ENCODE data around the gene TMEM214.

Gene TMEM214

DNA sequence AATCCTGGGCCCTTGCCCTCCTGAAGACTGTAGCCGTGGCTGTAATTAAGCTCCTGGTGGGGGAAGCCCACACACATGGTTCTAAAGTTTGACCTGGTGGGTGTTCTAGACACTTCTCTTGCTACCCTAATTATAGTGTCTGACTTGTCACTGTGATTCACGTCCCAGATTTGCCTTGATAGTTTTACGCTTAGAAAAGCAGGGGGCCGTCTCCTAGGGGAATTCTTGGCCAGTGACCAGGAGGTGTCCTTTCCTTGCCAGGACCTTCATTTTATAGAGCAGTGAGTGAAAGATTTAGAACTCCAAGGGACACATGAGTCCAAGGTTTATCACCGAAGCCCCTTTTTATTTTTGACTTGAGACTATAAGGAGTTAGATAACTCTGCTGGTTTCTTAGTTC is 9.0 kb downstream of the TMEM214 start:
- no peak for DNase-seq

DNA sequence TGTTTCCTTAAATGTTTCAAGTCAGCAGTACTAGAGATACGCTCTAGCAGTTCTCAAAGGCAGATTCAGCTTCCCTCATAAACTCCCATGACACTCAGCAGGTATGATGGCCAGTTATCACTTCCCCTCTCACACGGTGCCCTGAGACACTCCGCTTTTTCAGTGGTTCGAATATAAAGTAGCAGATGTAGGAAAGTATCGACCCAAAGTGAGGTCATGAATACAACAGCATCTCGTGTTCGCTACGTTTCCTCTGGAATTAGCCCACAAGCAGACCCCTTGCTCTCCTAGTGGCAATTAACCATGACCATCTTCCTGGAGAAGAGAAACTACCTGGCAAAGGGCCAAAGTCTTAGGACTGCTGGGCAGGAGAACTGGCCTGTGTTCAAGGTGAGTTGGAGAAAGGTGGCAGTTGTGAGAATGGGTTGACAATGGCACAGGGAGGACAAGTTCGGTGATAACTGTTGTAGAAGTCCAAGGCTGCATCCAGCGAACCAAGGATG is 9.4 kb downstream of the TMEM214 start:
- DNase-seq, result peak; percentile 46

DNA sequence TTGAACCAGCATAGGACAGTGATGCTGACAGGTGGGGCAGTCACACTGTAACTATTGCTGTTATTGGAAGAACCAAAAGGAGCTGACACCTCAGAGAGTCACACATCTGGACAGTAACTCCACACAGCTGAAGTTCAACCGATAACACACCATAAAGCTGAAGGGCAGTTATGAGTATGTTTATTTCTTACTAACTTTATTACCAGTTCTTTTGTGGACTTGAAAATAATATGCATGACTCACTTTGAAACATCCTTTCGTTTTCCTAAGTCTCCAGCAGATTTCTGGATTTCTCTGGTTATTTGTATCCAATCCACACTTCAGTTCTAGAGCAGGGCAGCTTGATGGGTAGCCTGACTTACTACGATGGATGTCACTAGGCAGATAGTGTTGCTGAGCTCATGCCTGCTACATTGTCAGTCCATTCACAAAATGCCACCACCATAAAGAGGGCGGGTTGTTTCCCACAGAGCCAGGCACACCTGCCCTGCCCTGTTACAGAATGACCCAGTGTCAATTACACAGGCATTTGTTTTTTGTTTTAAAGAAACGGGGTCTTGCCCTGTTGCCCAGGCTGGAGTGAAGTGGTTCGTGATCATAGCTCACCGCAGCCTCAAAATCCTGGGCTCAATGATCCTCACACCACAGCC is 10.3 kb downstream of the TMEM214 start:
- no peak for DNase-seq

DNA sequence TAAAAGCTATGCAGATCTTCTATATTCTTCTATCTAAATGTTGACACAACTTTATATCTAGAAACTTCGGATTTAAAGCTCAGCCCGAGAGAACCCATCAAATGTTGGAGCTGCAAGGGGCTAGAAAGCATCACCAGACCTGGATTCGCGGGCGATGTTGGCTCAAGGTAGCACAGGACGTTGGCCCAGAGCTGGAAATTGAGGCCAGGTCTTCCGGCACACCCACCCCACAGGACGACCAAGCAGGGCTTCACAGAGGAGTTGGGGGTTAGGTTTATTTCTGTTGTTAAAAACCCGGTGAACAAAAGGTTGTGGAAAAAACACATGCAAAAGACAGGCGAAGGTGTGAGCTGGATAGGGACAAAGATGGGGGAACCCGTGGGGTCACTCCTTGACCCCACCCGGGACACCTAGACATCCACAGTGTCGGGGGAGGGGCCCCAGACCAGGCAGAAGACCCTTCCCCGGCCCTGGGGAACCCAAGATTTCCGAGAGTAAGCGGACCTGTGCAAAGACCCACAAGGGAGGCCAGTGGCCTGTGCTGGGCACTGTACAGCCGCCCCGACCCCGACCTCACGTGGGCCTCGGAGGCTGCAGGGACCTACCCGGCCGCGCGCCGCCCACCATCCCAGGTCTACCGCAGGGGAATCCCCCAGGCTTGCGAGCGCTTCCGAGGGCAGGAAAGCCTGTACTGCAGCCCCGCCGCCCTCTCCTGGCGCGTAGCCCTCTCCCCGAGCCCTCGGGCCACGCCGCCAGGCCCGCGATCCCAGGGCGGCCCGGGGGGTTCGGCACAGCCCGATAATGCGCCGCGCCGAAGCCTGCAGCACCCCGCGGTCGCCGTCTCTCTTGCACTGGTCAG is 16.9 kb downstream of the TMEM214 start:
- DNase-seq, result no peak

DNA sequence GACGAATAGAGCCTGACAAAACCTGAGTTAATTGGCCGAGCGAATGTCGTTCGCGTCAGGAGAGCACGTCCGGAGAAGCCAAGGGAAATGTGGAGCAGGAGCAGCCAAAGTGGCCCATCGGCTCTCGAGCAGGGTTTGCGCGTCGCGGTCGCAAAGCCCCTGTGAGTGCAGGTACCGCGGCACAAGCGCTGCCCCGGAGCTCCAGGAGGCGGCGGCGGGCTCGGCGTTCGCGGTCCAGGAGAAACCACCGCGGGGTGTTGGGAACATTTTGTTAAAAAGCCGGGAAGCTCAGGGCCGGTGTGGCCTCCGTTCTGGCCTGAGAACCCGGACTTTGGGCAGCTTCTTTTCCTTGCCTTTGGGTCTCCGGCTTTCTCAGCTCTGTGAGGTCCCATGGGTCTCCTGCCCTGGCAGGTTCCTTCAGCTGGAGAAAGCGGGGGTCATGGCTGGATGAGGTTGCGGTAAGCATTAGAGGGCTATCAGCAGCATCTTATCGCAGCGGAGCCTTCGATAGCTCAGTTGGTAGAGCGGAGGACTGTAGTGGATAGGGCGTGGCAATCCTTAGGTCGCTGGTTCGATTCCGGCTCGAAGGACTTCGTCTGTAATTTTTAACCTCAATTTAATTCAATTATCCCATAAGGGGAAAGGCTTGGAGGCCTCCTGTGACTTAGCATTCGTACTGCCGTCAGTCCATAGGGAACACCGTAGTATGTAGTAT is 17.7 kb downstream of the TMEM214 start:
- peak; percentile 93 for DNase-seq

DNA sequence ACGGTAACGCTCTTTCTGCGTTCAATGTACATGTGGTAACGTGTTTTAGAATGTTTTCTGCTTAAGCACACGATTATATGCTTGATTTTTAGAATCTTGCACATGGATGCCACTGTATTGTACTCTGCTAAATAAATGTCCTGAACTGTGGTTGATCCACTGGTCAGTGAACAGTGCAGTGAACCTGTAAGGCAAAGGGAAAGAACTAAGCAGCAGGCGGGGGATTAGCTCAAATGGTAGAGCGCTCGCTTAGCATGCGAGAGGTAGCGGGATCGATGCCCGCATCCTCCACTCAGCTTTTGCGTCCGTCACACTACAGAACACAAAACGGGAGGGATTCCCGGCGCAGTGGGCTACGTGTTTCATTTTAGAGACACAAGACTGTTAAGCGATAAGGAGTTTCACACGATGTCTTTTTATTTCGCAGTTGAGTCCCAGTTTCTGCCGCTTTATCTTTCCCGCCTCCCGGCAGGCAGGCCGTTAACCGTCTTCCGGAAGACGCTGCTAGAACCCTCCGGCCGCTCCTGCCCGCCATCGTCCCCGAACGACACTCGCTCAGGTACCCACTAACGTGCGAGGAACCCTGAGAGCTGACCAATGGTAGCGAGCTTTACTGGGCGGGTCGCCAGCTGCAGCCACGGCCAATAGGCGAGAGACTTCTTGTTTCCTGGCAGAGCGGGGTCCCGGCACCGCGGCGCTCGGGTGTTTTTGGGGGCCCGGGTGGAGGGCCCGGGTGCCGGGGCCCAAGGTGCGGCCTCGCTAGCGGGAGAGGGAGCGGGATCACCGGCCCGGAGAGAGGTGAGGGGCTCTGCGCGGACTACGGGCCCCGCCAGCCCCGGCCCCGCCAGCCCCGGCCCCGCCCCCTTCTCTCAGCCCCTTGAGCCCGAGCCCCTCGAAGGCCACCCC is 18.5 kb downstream of the TMEM214 start, which contains the start of gene AGBL5:
Gene AGBL5 (plus strand): TSS at position 673 of the 906 bp plus-strand sequence. CDS start 1,291 bp downstream, outside the sequence.
- peak; percentile 91 for DNase-seq

DNA sequence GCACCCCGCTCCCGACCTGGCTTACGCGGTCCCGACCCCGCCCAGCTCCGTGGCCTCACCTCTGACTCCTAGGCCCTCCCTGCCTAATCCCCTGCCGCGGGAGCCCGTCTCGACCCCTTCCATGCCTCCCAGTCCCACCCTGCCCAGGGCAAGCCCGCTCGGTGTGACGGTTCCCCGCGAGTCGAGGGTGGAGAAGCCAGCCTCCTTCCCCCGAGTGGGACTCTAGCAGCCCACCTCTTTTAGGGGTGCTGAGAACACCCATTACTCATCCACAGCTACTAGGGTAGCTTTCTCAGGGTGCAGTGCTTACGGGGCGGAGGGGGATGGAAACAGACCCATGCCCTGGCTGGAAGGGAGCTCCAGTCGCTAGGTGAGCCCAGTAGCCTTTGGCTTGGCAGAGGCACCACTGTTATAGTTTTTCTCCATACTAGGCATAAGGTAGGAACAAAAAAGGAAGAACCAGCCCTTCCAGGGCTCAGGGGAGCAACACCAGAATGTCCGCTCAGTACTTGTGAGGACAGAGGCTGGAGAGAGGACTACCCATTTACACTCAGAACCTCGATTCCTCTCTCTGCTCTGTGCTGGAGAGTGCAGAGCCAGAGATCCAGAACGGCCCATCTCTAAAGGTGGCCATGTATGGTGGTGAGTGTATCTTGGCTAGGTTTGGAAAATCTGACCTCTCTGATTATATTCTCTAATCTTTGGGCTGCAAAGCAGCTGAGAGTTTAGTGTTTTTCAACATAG is 19.3 kb downstream of the TMEM214 start:
- DNase-seq, result no peak

DNA sequence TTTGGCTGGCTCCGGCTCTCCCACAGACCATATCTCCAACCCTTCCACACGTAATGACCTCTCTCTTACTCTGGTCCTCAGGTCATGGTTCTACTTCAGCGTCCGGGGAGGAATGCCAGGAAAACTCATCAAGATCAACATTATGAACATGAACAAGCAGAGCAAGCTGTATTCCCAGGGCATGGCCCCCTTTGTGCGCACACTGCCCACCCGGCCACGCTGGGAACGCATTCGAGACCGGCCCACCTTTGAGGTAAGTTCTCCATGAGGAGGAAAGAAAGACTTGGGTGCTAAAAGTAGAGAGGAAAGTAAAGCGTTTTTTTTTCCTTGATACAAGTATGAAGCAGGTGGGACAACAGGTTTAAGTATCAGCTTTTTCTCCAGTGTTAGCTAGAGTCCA is 20.6 kb downstream of the TMEM214 start:
- DNase-seq, result no peak

DNA sequence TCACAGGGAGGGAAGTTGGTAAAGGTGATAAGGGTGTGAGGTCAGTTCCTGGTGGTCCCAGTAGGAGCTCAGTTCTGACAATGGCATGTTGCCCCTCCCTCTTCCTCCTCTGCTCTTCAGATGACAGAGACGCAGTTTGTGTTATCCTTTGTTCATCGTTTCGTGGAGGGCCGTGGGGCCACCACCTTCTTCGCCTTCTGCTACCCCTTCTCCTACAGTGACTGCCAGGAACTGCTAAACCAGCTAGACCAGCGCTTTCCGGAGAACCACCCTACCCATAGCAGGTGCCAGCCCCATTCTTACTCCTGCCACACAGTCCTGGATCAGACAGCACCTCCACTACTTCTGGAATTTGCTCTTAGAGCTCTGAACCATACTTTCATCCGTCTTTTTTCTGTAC is 21.0 kb downstream of the TMEM214 start:
- DNase-seq, result no peak

DNA sequence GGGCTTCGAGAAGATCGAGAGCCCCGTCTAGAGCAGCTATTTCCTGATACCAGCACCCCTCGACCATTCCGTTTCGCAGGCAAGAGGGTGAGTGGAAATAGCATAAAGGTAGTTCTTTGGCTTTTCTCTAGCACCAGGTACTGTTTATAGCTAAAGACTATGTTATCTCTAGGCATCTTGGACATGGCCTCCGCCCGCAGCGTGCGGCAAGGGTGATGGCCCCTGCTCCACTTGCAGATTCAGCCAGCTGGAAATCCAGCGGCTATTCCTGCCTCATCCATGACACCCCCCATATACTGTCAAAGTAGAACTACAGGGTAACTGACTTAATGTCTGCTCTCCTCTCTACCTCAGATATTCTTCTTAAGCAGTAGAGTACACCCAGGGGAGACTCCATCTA is 22.0 kb downstream of the TMEM214 start:
- DNase-seq, result no peak

DNA sequence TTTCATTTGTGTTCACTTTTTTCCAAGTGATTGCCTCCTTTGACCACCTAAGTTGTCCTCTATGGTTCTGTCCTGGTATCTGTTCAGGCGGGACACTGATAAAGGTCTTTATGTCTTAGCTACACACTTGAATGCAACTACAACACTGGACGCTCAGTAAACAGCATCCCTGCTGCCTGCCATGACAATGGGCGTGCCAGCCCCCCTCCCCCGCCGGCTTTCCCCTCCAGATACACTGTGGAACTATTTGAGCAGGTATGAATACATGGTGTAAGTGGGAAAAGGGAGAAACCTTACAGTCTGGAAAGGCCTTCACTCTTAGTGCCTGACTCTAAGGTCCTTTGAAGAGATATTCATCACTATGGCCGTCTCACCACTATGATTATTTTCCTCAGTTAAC is 24.4 kb downstream of the TMEM214 start:
- DNase-seq, result no peak

DNA sequence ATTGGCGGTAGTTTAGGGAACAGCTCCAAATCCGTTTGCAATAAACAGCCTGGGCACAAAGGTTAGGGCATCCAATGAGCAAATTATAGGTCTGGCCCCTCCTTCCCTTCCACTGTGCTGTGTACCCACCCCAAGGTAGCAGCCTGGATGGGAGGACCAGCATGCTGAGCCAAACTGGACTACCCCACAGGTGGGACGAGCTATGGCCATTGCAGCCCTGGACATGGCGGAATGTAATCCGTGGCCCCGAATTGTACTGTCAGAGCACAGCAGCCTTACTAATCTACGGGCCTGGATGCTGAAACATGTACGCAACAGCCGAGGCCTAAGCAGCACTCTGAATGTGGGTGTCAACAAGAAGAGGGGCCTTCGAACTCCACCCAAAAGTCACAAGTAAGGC is 25.4 kb downstream of the TMEM214 start:
- no peak for DNase-seq

DNA sequence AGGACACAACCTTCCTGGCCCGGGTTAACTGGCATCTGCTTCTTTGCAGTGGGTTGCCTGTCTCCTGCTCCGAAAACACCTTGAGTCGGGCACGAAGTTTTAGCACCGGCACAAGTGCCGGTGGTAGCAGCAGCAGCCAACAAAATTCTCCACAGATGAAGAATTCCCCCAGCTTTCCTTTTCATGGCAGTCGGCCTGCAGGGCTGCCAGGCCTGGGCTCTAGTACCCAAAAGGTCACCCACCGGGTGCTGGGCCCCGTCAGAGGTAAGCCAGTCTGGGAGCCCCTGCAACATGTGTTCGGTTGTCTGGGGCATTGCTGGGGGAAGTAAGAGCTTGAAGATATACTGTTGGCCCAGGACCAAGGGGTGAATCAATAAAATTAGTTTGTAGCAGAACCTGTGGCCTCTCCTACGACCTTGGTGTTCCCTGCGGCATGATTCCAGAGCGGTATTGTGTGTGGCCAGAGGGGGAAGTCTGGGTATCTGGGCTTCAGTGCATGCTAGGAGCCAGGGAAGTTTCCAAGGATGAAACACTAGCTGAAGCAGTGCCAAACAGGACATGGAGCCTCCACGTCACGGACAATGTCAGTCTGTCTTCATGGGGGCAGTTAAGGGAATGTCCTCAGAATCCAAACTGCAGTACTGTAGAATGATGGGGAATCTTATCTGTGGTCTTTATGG is 26.5 kb downstream of the TMEM214 start:
- DNase-seq, result no peak

DNA sequence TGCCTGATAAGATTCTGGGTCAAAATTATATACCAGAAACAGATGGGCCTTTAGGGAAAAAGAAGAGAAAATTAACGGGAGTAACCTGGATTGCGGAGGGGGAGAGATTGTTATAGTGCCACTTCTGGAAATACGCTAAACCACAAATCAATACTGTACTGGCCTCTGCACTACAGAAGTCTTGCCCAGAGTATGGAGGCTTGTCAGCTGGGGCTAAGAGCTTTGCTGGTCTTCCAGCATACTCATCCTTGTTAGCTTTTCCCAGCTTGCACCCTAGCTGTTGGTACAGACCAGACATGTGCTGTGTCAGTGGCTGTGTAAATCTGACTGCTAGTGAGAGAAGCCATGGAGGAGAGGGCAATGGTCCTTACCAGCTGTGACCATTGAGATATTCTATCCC is 27.6 kb downstream of the TMEM214 start:
- DNase-seq, result no peak

DNA sequence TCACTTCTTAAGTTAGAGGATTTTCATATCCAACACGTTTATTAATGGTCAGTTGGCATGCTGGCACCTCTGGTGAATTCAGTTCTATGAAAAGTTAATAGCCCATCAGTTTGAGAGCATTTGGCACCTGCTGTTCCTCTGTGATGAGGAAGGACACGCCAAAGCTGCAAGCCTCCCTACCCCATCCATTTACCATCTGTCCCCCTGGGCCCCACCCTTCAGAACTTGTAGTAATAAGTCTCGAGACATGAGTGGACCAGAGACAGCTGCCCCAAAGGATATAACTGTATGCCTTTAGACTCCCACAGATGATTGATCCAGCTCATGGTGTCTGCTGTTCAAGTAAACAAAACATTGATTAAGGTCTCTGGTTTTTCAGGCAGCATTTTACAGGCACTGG is 32.4 kb downstream of the TMEM214 start:
- DNase-seq, result no peak

DNA sequence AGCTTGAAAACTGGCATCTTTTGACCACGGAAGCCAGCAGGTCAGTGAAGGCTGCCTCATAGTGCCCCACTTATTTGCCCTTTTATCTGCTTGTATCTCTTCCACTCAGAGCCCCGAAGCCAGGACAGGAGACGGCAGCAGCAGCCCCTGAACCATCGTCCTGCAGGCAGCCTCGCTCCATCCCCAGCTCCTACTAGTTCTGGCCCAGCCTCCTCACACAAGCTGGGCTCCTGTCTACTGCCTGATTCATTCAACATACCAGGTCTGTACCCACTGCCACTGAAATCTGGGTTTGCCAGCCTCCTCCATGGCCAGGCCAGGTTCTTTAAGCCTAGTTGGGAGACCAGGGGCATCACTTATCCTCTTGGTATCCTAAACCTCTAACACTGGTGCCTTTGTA is 34.6 kb downstream of the TMEM214 start:
- no peak for DNase-seq

DNA sequence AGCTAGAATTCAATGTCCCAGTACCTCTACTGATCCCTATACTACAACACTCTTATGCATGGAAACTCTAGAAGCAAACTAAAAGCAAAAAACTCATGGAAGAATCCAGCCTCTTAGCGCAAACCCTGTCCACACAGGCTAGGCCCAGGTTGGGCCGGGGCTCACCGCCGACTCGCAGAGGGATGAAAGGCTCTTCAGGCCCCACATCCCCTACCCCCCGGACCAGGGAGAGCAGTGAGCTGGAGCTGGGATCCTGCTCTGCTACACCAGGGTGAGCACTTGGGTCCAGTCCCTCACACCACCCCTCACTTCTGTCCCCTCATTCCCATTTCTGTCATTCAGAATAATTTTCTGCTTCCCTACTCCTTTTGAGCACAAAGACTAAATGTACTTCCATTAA is 36.7 kb downstream of the TMEM214 start:
- DNase-seq, result no peak

DNA sequence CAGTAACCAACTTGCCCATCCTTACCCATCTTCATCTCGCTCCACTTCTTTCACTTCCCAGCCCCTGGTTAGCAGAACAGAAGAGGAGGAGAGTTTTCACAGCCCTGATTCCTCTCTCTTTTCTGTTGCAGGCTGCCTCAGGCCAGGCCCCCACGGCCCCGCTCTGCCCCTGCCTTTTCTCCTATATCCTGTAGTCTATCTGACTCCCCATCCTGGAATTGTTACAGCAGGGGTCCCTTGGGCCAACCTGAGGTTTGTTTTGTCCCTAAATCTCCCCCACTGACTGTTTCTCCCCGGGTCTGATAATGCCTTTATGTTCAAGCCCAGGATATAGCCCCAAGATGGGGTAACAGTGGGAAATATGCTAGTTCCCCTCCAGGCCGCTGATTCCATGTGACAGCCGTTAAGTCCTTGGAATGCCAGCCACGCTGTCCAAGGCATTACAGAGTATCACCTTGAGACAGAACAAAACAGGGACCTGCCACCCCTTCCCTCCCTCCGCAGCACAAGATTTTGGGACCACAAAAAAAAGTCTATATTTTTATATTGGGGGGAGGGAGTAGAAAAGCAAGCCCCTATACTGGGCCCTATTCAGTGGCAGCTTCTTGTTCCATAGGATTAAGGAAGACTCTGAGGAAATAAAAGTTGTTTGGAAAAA is 37.3 kb downstream of the TMEM214 start:
- no peak for DNase-seq

DNA sequence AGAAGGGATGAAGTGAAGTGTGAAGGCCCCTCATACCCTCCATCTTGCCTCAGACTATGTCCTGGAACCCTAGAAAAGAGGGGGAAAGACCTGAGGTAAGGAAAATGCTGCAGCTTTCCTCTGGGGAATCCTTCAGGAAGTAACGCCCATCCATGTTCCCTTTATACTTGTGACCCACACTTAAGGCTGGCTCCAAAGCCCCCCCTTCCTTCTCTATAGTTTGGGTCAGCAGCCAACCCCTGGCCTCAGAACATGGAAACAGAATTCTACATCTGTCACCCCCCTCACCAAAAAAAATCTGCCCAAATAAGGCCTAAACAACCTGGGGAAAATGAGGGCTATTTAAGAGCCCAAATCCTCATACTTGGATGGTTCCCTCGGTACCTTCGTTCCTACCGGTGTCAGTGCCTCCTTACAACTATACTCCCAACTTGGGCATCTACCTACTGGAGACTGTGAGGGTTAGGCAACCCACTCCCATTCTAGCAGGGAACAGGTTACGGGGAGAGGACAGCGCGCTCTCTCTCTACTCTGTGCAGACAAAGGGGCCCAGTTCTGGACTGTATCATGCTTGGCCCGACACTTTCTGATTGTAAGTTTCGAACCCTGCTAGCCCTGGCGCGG is 38.0 kb downstream of the TMEM214 start:
- no peak for DNase-seq
